Measurements from ENCODE around the gene CPNE8. TPM values are rescaled to one million over a fixed set of nuclear protein-coding genes. Genes with fewer than 3 reads are reported as not detected.

Gene CPNE8
- total RNA-seq, 1 donor from 2014 or later, result 10.8 TPM

DNA sequence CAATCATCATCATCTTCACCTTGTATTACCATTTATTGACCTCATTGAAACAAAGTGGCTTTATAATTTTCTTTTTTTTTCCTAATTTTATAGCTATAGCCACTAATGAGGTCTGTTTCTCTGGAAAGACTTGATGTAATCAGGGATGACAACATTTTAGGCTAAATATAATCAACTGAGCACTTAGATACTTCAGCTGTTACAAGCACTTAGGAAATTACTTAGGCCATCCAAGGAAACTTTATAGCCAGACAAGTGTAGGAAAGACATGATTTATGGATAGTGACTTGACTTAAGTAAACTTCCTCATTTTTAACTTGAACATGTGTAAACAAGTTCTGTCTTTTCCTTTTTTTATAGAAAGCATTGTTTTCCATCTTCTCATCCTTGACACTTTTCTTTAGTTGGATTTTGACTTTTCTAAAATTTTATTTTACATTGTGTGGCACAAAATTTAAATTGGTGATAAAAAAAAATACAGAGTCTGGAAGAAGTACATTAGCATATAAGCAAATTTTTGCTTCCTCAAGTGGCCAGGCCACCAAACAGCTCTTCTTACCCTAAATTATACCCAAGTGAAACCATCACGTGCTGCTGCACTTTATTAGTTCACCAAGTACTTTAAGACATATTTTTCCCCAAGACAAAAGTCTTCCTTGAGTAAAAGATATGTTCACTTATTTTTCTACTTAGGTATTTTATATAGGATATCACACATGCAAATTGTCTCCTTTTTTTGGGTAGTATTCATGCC, 15.1 kb downstream of the CPNE8 start:
- DNase-seq (ENCODE audit: low spot score), result no peak
- peaks cover 4% of the 10 kb centered on the region for H3K36me3 Mint-ChIP-seq (ENCODE audit: low read depth, unreplicated experiment)
- H3K4me3 Mint-ChIP-seq (ENCODE audit: unreplicated experiment), result no peak overlapping the region
- no peaks in the 10 kb centered on the region for H3K9me3 Mint-ChIP-seq (ENCODE audit: unreplicated experiment)
- H3K27me3 Mint-ChIP-seq (ENCODE audit: unreplicated experiment), result peaks cover 1% of the 10 kb centered on the region
- TF ChIP-seq CTCF (IDR thresholded peaks at IDR 0.05; ENCODE audit: unreplicated experiment), result no peak
- H3K4me1 Mint-ChIP-seq (ENCODE audit: unreplicated experiment), result no peaks in the 10 kb centered on the region
- H3K27ac Mint-ChIP-seq (ENCODE audit: unreplicated experiment), result no peak overlapping the region

GRCh38 chr12:38889297-38889815, 16.0 kb downstream of the CPNE8 start:
- Mint-ChIP-seq H3K27ac (ENCODE audit: unreplicated experiment) (no peak overlapping the region), H3K27me3 (ENCODE audit: unreplicated experiment) (peaks cover 1% of the 10 kb centered on the region), H3K9me3 (ENCODE audit: unreplicated experiment) (no peaks in the 10 kb centered on the region), H3K36me3 (ENCODE audit: low read depth, unreplicated experiment) (peaks cover 4% of the 10 kb centered on the region), H3K4me1 (ENCODE audit: unreplicated experiment) (no peaks in the 10 kb centered on the region), H3K4me3 (ENCODE audit: unreplicated experiment) (peak overlapping the region; percentile 27)
- DNase-seq (ENCODE audit: low spot score), result no peak
- no peak for TF ChIP-seq CTCF (IDR thresholded peaks at IDR 0.05; ENCODE audit: unreplicated experiment)

DNA sequence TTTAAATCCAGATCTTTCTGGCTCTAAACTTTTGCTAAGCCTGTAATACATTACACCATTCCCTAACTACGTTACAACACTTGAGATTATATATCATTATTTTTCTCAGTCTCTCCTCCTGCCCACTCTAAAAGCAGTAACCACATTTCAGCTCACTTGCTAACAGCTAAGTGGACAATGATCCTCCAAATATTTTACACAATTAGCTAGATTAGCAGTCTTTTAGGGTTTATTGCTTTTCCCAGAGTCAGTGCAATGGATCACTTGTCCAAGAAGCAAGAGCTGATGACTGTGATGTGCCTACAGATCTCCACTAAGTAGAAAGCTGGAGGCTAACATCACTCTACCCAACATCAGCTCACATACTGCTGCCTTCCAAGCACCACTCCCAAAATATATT, 17.6 kb downstream of the CPNE8 start:
- no peak for TF ChIP-seq CTCF (IDR thresholded peaks at IDR 0.05; ENCODE audit: unreplicated experiment)
- no peak for DNase-seq (ENCODE audit: low spot score)
- Mint-ChIP-seq H3K27me3 (ENCODE audit: unreplicated experiment) (peaks cover 1% of the 10 kb centered on the region), H3K9me3 (ENCODE audit: unreplicated experiment) (no peaks in the 10 kb centered on the region), H3K4me1 (ENCODE audit: unreplicated experiment) (no peaks in the 10 kb centered on the region), H3K4me3 (ENCODE audit: unreplicated experiment) (no peak overlapping the region), H3K36me3 (ENCODE audit: low read depth, unreplicated experiment) (peaks cover 5% of the 10 kb centered on the region), H3K27ac (ENCODE audit: unreplicated experiment) (no peak overlapping the region)

GRCh38 chr12:38886931-38887330, 18.5 kb downstream of the CPNE8 start:
- Mint-ChIP-seq H3K36me3 (ENCODE audit: low read depth, unreplicated experiment) (peaks cover 6% of the 10 kb centered on the region), H3K27ac (ENCODE audit: unreplicated experiment) (no peak overlapping the region)

More at GRCh38 chr12:38886931-38887330, 18.5 kb downstream of the CPNE8 start:
- TF ChIP-seq CTCF (IDR thresholded peaks at IDR 0.05; ENCODE audit: unreplicated experiment), result no peak
- Mint-ChIP-seq H3K4me1 (ENCODE audit: unreplicated experiment) (no peaks in the 10 kb centered on the region), H3K4me3 (ENCODE audit: unreplicated experiment) (no peak overlapping the region), H3K27me3 (ENCODE audit: unreplicated experiment) (peaks cover 1% of the 10 kb centered on the region), H3K9me3 (ENCODE audit: unreplicated experiment) (no peaks in the 10 kb centered on the region)
- DNase-seq (ENCODE audit: low spot score), result no peak

Data from endothelial cell (in vitro differentiated cells).